ENCODE measurements around the gene ARPC1A.
A peak's percentile ranks its signal among the peaks of the same experiment; 100 is the strongest.

ARPC1A gene

DNA sequence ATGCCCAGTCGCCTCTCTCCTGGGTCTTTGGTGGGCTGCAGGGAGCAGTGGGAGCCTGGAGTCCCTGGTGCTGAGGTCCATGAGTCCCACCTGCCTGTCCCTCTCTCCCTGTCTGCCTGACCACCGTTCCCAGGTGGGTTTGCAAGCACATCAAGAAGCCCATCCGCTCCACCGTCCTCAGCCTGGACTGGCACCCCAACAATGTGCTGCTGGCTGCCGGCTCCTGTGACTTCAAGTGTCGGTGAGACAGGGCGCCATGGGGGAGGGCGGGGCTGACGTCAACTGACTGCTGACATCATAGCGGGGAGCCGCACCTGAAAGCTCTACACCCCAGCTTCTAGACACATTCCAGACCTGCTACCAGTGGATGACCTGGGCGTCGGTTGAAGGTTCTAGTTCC lies 64.1 kb downstream of the ARPC1A start:
- no peak overlapping the region for H3K4me2 ChIP-seq (ENCODE audit: insufficient read depth, low read length, poor library complexity, severe bottlenecking)
- no peaks in the 10 kb centered on the region for H3K27me3 ChIP-seq (ENCODE audit: control insufficient read depth in 3 of 3, insufficient read depth in 3 of 3, low read depth in 1 of 3, low read length in 3 of 3)
- H3K4ac ChIP-seq (ENCODE audit: low read length): no peak overlapping the region
- no peak overlapping the region for H3K23ac ChIP-seq (ENCODE audit: low read depth, low read length, poor library complexity)
- H3K27ac ChIP-seq (replicated peaks; ENCODE audit: low read length): no peak overlapping the region
- no peak overlapping the region for H3K14ac ChIP-seq (ENCODE audit: low read length)
- no peak overlapping the region for H2BK5ac ChIP-seq (ENCODE audit: low read length)
- H3K36me3 ChIP-seq (replicated peaks in 1 of 2; ENCODE audit: control insufficient read depth in 2 of 2, insufficient read depth in 2 of 2, low read length in 2 of 2): peaks cover 29 to 69% of the 10 kb centered on the region in 2 donors
- no peak overlapping the region for H3K9ac ChIP-seq (ENCODE audit: low read depth, low read length, poor library complexity)
- peaks cover 8% of the 10 kb centered on the region for H3K79me1 ChIP-seq (ENCODE audit: low read depth, low read length)
- DNase-seq (ENCODE audit: low spot score): no peak
- H3K4me3 ChIP-seq (ENCODE audit: low read length in 2 of 2): no peak overlapping the region
- no peak overlapping the region for H2BK12ac ChIP-seq (ENCODE audit: low read length)
- H2BK120ac ChIP-seq (ENCODE audit: low read depth, low read length): no peak overlapping the region
- no CpG with 5 or more reads among the region's 13 CpGs for WGBS, 2 donors (ENCODE audit: extremely low coverage in 2 of 2, insufficient read length in 2 of 2, insufficient replicate concordance in 1 of 2)
- H4K91ac ChIP-seq (ENCODE audit: low read depth, low read length, poor library complexity): peak overlapping the region; percentile 72
- no peak overlapping the region for H3K18ac ChIP-seq (ENCODE audit: low read length)
- peaks cover 0 to 10% of the 10 kb centered on the region in 2 donors for H3K4me1 ChIP-seq (ENCODE audit: control insufficient read depth in 2 of 2, insufficient read depth in 1 of 2, low read depth in 1 of 2, low read length in 2 of 2)
- H4K8ac ChIP-seq (ENCODE audit: low read depth, low read length): no peak overlapping the region
- H2AFZ ChIP-seq (ENCODE audit: low read length): no peak overlapping the region
- H2AK5ac ChIP-seq (ENCODE audit: low read depth, low read length): peak overlapping the region; percentile 63
- H3K9me3 ChIP-seq (replicated peaks in 1 of 2; ENCODE audit: control insufficient read depth in 2 of 2, insufficient read depth in 1 of 2, low read depth in 1 of 2, low read length in 2 of 2): no peaks in the 10 kb centered on the region
- H2BK15ac ChIP-seq (ENCODE audit: low read length): no peak overlapping the region

GRCh38 chr7:99390941-99391602 lies 65.4 kb downstream of the ARPC1A start:
- peaks cover 36 to 82% of the 10 kb centered on the region in 2 donors for H3K36me3 ChIP-seq (replicated peaks in 1 of 2; ENCODE audit: control insufficient read depth in 2 of 2, insufficient read depth in 2 of 2, low read length in 2 of 2)
- H3K18ac ChIP-seq (ENCODE audit: low read length): no peak overlapping the region
- H2BK120ac ChIP-seq (ENCODE audit: low read depth, low read length): no peak overlapping the region
- peaks cover 0 to 10% of the 10 kb centered on the region in 2 donors for H3K4me1 ChIP-seq (ENCODE audit: control insufficient read depth in 2 of 2, insufficient read depth in 1 of 2, low read depth in 1 of 2, low read length in 2 of 2)
- no peak overlapping the region for H3K14ac ChIP-seq (ENCODE audit: low read length)
- WGBS, 2 donors (ENCODE audit: extremely low coverage in 2 of 2, insufficient read length in 2 of 2, insufficient replicate concordance in 1 of 2): no CpG with 5 or more reads among the region's 23 CpGs
- peak overlapping the region; percentile 54 for H3K9ac ChIP-seq (ENCODE audit: low read depth, low read length, poor library complexity)
- no peak overlapping the region for H2BK12ac ChIP-seq (ENCODE audit: low read length)
- H3K79me1 ChIP-seq (ENCODE audit: low read depth, low read length): peaks cover 6% of the 10 kb centered on the region
- no peaks in the 10 kb centered on the region for H3K9me3 ChIP-seq (replicated peaks in 1 of 2; ENCODE audit: control insufficient read depth in 2 of 2, insufficient read depth in 1 of 2, low read depth in 1 of 2, low read length in 2 of 2)
- no peak overlapping the region for H2AFZ ChIP-seq (ENCODE audit: low read length)
- H3K4ac ChIP-seq (ENCODE audit: low read length): no peak overlapping the region
- H4K91ac ChIP-seq (ENCODE audit: low read depth, low read length, poor library complexity): no peak overlapping the region
- H2AK5ac ChIP-seq (ENCODE audit: low read depth, low read length): no peak overlapping the region
- no peak overlapping the region for H3K23ac ChIP-seq (ENCODE audit: low read depth, low read length, poor library complexity)
- no peak for DNase-seq (ENCODE audit: low spot score)
- no peaks in the 10 kb centered on the region for H3K27me3 ChIP-seq (ENCODE audit: control insufficient read depth in 3 of 3, insufficient read depth in 3 of 3, low read depth in 1 of 3, low read length in 3 of 3)
- peak overlapping the region; percentile 98 for H4K8ac ChIP-seq (ENCODE audit: low read depth, low read length)
- peak overlapping the region; percentile 19 for H2BK15ac ChIP-seq (ENCODE audit: low read length)
- no peak overlapping the region for H3K4me2 ChIP-seq (ENCODE audit: insufficient read depth, low read length, poor library complexity, severe bottlenecking)
- H3K4me3 ChIP-seq (ENCODE audit: low read length in 2 of 2): no peak overlapping the region
- no peak overlapping the region for H3K27ac ChIP-seq (replicated peaks; ENCODE audit: low read length)
- no peak overlapping the region for H2BK5ac ChIP-seq (ENCODE audit: low read length)

- Histone ChIP-seq H3K4me1 (ENCODE audit: control insufficient read depth in 2 of 2, insufficient read depth in 1 of 2, low read depth in 1 of 2, low read length in 2 of 2) (peaks cover 0 to 10% of the 10 kb centered on the region in 2 donors), H3K4ac (ENCODE audit: low read length) (peak overlapping the region; percentile 84), H3K9ac (ENCODE audit: low read depth, low read length, poor library complexity) (no peak overlapping the region), H3K14ac (ENCODE audit: low read length) (peak overlapping the region; percentile 94), H3K9me3 (replicated peaks in 1 of 2; ENCODE audit: control insufficient read depth in 2 of 2, insufficient read depth in 1 of 2, low read depth in 1 of 2, low read length in 2 of 2) (no peaks in the 10 kb centered on the region), H3K4me3 (ENCODE audit: low read length in 2 of 2) (peak overlapping the region in 1 of 2 donors; percentile 86), H4K91ac (ENCODE audit: low read depth, low read length, poor library complexity) (no peak overlapping the region), H2BK15ac (ENCODE audit: low read length) (no peak overlapping the region), H2BK5ac (ENCODE audit: low read length) (no peak overlapping the region), H3K36me3 (replicated peaks in 1 of 2; ENCODE audit: control insufficient read depth in 2 of 2, insufficient read depth in 2 of 2, low read length in 2 of 2) (peaks cover 33 to 83% of the 10 kb centered on the region in 2 donors), H3K4me2 (ENCODE audit: insufficient read depth, low read length, poor library complexity, severe bottlenecking) (peak overlapping the region; percentile 91), H3K23ac (ENCODE audit: low read depth, low read length, poor library complexity) (peak overlapping the region; percentile 92), H4K8ac (ENCODE audit: low read depth, low read length) (peak overlapping the region; percentile 65), H3K27me3 (ENCODE audit: control insufficient read depth in 3 of 3, insufficient read depth in 3 of 3, low read depth in 1 of 3, low read length in 3 of 3) (no peaks in the 10 kb centered on the region), H3K79me1 (ENCODE audit: low read depth, low read length) (peaks cover 6% of the 10 kb centered on the region), H3K18ac (ENCODE audit: low read length) (peak overlapping the region; percentile 98), H2BK12ac (ENCODE audit: low read length) (no peak overlapping the region), H2BK120ac (ENCODE audit: low read depth, low read length) (no peak overlapping the region), H2AK5ac (ENCODE audit: low read depth, low read length) (peak overlapping the region; percentile 84), H3K27ac (replicated peaks; ENCODE audit: low read length) (no peak overlapping the region), H2AFZ (ENCODE audit: low read length) (no peak overlapping the region)
- no peak for DNase-seq (ENCODE audit: low spot score)
- WGBS, 2 donors (ENCODE audit: extremely low coverage in 2 of 2, insufficient read length in 2 of 2, insufficient replicate concordance in 1 of 2): no CpG with 5 or more reads among the region's 8 CpGs
These were observed 66.3 kb downstream of the ARPC1A start for GRCh38 chr7:99392046-99392445.

DNA sequence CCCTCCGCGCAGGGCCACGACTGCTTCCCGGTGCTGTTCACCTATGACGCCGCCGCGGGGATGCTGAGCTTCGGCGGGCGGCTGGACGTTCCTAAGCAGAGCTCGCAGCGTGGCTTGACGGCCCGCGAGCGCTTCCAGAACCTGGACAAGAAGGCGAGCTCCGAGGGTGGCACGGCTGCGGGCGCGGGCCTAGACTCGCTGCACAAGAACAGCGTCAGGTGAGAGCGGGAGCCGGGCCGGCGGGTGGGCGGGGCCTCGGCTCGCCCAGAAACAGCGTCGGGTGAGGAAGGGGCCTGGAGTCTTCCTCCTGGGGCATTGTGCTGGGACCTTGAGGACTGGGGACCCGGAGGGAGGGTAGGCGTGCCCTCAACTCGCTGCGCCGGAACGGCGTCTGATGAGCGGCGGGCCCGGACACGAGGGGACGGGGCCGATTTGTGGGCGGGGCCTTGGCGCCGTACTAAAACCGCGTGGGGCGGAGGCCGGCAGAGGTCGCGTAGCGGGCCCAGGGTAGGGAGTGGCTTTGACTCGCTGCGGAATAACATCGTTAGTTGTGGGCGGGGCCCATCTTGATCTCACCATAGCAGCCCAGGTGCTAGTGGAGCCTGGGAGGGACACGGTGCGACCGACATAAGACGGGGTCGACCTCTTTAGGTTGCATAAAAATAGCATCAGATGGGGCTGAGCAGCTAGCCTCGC lies 67.1 kb downstream of the ARPC1A start:
- H3K18ac ChIP-seq (ENCODE audit: low read length): peak overlapping the region; percentile 98
- H3K27ac ChIP-seq (replicated peaks; ENCODE audit: low read length): peak overlapping the region; percentile 83
- no peak overlapping the region for H2BK120ac ChIP-seq (ENCODE audit: low read depth, low read length)
- H3K4ac ChIP-seq (ENCODE audit: low read length): peak overlapping the region; percentile 66
- peak overlapping the region; percentile 91 for H3K4me2 ChIP-seq (ENCODE audit: insufficient read depth, low read length, poor library complexity, severe bottlenecking)
- H2BK15ac ChIP-seq (ENCODE audit: low read length): peak overlapping the region; percentile 58
- peaks cover 38 to 90% of the 10 kb centered on the region in 2 donors for H3K36me3 ChIP-seq (replicated peaks in 1 of 2; ENCODE audit: control insufficient read depth in 2 of 2, insufficient read depth in 2 of 2, low read length in 2 of 2)
- H3K4me3 ChIP-seq (ENCODE audit: low read length in 2 of 2): peak overlapping the region in 1 of 2 donors; percentile 86
- peak overlapping the region; percentile 65 for H4K8ac ChIP-seq (ENCODE audit: low read depth, low read length)
- H4K91ac ChIP-seq (ENCODE audit: low read depth, low read length, poor library complexity): no peak overlapping the region
- H2BK12ac ChIP-seq (ENCODE audit: low read length): no peak overlapping the region
- no peaks in the 10 kb centered on the region for H3K27me3 ChIP-seq (ENCODE audit: control insufficient read depth in 3 of 3, insufficient read depth in 3 of 3, low read depth in 1 of 3, low read length in 3 of 3)
- peak overlapping the region; percentile 92 for H3K23ac ChIP-seq (ENCODE audit: low read depth, low read length, poor library complexity)
- peak overlapping the region; percentile 84 for H2AK5ac ChIP-seq (ENCODE audit: low read depth, low read length)
- H3K9me3 ChIP-seq (replicated peaks in 1 of 2; ENCODE audit: control insufficient read depth in 2 of 2, insufficient read depth in 1 of 2, low read depth in 1 of 2, low read length in 2 of 2): no peaks in the 10 kb centered on the region
- peaks cover 6% of the 10 kb centered on the region for H3K79me1 ChIP-seq (ENCODE audit: low read depth, low read length)
- peak overlapping the region; percentile 95 for H3K9ac ChIP-seq (ENCODE audit: low read depth, low read length, poor library complexity)
- peak overlapping the region; percentile 94 for H3K14ac ChIP-seq (ENCODE audit: low read length)
- H3K4me1 ChIP-seq (ENCODE audit: control insufficient read depth in 2 of 2, insufficient read depth in 1 of 2, low read depth in 1 of 2, low read length in 2 of 2): peaks cover 0 to 12% of the 10 kb centered on the region in 2 donors
- DNase-seq (ENCODE audit: low spot score): peak; percentile 74
- no CpG with 5 or more reads among the region's 68 CpGs for WGBS, 2 donors (ENCODE audit: extremely low coverage in 2 of 2, insufficient read length in 2 of 2, insufficient replicate concordance in 1 of 2)
- peak overlapping the region; percentile 94 for H2BK5ac ChIP-seq (ENCODE audit: low read length)
- H2AFZ ChIP-seq (ENCODE audit: low read length): no peak overlapping the region
